ENCODE results near the gene PLN. TPM values are rescaled to one million over a fixed set of nuclear protein-coding genes. Genes with fewer than 3 reads are reported as not detected.

PLN gene
- total RNA-seq, 2 donors from 2014 or later = 560 to 1,831 TPM

- Histone ChIP-seq H3K27ac (peak overlapping the region; percentile 57 to 84), H3K4me1 (no peaks in the 10 kb centered on the region), H3K9me3 (no peaks in the 10 kb centered on the region), H3K4me3 (peak overlapping the region in 1 of 2 donors; percentile 8), H3K36me3 (no peaks in the 10 kb centered on the region), H3K27me3 (no peaks in the 10 kb centered on the region)
- TF ChIP-seq, protein P1, sequence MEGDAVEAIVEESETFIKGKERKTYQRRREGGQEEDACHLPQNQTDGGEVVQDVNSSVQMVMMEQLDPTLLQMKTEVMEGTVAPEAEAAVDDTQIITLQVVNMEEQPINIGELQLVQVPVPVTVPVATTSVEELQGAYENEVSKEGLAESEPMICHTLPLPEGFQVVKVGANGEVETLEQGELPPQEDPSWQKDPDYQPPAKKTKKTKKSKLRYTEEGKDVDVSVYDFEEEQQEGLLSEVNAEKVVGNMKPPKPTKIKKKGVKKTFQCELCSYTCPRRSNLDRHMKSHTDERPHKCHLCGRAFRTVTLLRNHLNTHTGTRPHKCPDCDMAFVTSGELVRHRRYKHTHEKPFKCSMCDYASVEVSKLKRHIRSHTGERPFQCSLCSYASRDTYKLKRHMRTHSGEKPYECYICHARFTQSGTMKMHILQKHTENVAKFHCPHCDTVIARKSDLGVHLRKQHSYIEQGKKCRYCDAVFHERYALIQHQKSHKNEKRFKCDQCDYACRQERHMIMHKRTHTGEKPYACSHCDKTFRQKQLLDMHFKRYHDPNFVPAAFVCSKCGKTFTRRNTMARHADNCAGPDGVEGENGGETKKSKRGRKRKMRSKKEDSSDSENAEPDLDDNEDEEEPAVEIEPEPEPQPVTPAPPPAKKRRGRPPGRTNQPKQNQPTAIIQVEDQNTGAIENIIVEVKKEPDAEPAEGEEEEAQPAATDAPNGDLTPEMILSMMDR (IDR thresholded peaks at IDR 0.05) = no peak
- DNase-seq (ENCODE audit: low spot score) = no peak
Observed at GRCh38 chr6:118511930-118512715, 36.0 kb upstream of the PLN start.

- Histone ChIP-seq H3K9me3 (no peaks in the 10 kb centered on the region), H3K27ac (peak overlapping the region; percentile 57 to 84), H3K4me1 (no peaks in the 10 kb centered on the region), H3K4me3 (no peak overlapping the region), H3K27me3 (no peaks in the 10 kb centered on the region), H3K36me3 (no peaks in the 10 kb centered on the region)
- DNase-seq (ENCODE audit: low spot score) = no peak
- TF ChIP-seq, protein P1 (IDR thresholded peaks at IDR 0.05) = no peak
Observed at GRCh38 chr6:118514689-118515088, 33.4 kb upstream of the PLN start.

DNA sequence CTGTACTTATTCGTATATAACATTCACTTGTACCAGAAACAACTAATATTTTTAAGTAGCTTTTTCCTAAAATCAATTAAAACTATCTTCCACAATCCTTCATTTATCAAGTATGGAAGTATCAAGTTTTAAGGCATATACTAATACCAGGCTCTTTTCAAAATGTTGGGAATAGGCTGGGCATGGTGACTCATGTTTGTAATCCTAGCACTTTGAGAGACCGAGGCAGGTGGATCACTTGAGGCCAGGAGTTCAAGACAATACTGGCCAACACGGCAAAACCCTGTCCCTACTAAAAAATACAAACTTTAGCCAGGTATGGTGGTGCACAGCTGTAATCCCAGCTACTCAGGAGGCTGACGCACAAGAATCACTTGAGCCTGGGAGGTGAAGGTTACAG, 25.7 kb upstream of the PLN start:
- no peaks in the 10 kb centered on the region for H3K27me3 ChIP-seq
- peaks cover 0 to 14% of the 10 kb centered on the region in 2 donors for H3K4me1 ChIP-seq
- TF ChIP-seq, protein P1 (IDR thresholded peaks at IDR 0.05) = no peak
- H3K27ac ChIP-seq = no peak overlapping the region
- H3K9me3 ChIP-seq = no peaks in the 10 kb centered on the region
- no peak overlapping the region for H3K4me3 ChIP-seq
- peaks cover 2% of the 10 kb centered on the region for H3K36me3 ChIP-seq
- DNase-seq (ENCODE audit: low spot score) = no peak

DNA sequence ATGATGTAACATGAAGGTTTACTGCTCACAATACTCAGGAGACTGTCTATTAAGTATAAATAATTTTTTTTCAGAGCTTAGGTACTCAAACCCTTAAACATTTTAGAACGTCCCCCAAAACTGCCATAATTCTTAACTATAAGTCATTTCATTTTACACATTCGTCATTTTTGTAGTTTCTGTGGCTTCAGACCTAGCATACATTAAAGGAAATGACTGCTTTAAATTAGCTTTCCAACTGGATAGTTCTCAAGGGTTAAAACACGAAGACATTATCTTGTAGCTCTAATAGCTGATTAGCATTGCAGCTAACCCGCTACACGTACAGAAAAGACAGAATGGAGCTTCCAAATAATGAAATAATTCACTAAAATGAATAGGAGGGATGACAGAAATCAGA, 24.9 kb upstream of the PLN start:
- TF ChIP-seq, protein P1 (IDR thresholded peaks at IDR 0.05) = no peak
- H3K27me3 ChIP-seq = no peaks in the 10 kb centered on the region
- no peak for DNase-seq (ENCODE audit: low spot score)
- H3K9me3 ChIP-seq = no peaks in the 10 kb centered on the region
- H3K4me1 ChIP-seq = peaks cover 0 to 14% of the 10 kb centered on the region in 2 donors
- no peak overlapping the region for H3K27ac ChIP-seq
- no peak overlapping the region for H3K4me3 ChIP-seq
- peaks cover 2% of the 10 kb centered on the region for H3K36me3 ChIP-seq

DNA sequence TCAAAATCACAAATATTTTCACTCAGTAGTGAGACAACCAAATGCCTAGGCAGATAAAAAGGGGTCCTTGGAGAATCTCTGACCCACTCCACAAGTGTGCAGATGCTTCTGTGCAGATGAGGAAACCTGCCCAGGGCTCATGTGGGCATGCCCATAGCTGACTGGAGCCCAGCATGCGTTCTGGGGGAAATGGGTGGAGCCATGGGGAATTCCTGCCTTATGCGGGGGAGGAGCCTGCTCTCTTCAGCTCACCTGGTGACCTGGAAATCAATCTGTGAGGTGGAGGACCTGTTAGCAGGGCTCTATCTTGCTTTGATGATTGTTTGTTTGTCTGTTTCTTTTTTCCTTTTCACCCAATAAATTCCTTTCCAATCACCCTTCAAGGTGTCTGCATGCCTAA, 23.4 kb upstream of the PLN start:
- peaks cover 2% of the 10 kb centered on the region for H3K36me3 ChIP-seq
- TF ChIP-seq, protein P1 (IDR thresholded peaks at IDR 0.05) = no peak
- H3K4me3 ChIP-seq = no peak overlapping the region
- no peak for DNase-seq (ENCODE audit: low spot score)
- H3K9me3 ChIP-seq = no peaks in the 10 kb centered on the region
- no peak overlapping the region for H3K27ac ChIP-seq
- H3K27me3 ChIP-seq = no peaks in the 10 kb centered on the region
- H3K4me1 ChIP-seq = peaks cover 0 to 14% of the 10 kb centered on the region in 2 donors
